MM.1S (cell line): Measurements from ENCODE around the gene DCDC1.
A peak's percentile ranks its signal among the peaks of the same experiment; 100 is the strongest.

Experiments used
- DNase-seq: peaks from one replicate; pipeline ENCODE4 v3.0.0-alpha.2; 2015
- H2AFZ ChIP-seq: fragments of 300-600 bp; sonication (generic); 2 replicates; pipeline ENCODE4 v1.6.0; 2016; ENCODE audit warnings: antibody characterized with exemption, low read length
- H3F3A ChIP-seq: fragments of 300-600 bp; sonication (generic); 2 replicates; pipeline ENCODE4 v1.6.1; 2016; ENCODE audit warnings: mild to moderate bottlenecking, antibody characterized with exemption, low read length, moderate library complexity, mixed read lengths; ENCODE audit not compliant: insufficient read depth
- H3K27ac ChIP-seq: fragments of 300-600 bp; sonication (generic); 2 replicates; pipeline ENCODE4 v1.5.1; 2016; ENCODE audit warnings: mild to moderate bottlenecking, low read length
- H3K27me3 ChIP-seq: fragments of 300-600 bp; sonication (generic); replicated peaks from 2 replicates; pipeline ENCODE4 v1.6.0; 2016; ENCODE audit warnings: low read length; ENCODE audit not compliant: insufficient read depth
- H3K36me3 ChIP-seq: fragments of 300-600 bp; sonication (generic); replicated peaks from 2 replicates; pipeline ENCODE4 v1.6.1; 2016; ENCODE audit warnings: mild to moderate bottlenecking, low read length, mixed read lengths; ENCODE audit not compliant: insufficient read depth
- H3K4me1 ChIP-seq: fragments of 300-600 bp; sonication (generic); 2 replicates; pipeline ENCODE4 v1.6.1; 2016; ENCODE audit warnings: low read length, mixed read lengths
- H3K4me2 ChIP-seq: fragments of 300-600 bp; sonication (generic); 2 replicates; pipeline ENCODE4 v1.6.0; 2016; ENCODE audit warnings: low read depth, low read length
- H3K4me3 ChIP-seq: fragments of 300-600 bp; sonication (generic); 2 replicates; pipeline ENCODE4 v1.5.1; 2016; ENCODE audit warnings: low read length, mixed read lengths
- H3K79me2 ChIP-seq: fragments of 300-600 bp; sonication (generic); 2 replicates; pipeline ENCODE4 v1.6.1; 2016; ENCODE audit warnings: mixed run types, low read length, mixed read lengths
- H3K9ac ChIP-seq: fragments of 300-600 bp; sonication (generic); 2 replicates; pipeline ENCODE4 v1.6.1; 2016; ENCODE audit warnings: low read length, mixed read lengths
- H3K9me2 ChIP-seq: fragments of 300-600 bp; sonication (generic); replicated peaks from 2 replicates; pipeline ENCODE4 v1.6.1; 2016; ENCODE audit warnings: mild to moderate bottlenecking, low read length, mixed read lengths; ENCODE audit not compliant: insufficient read depth
- H3K9me3 ChIP-seq: fragments of 300-600 bp; sonication (generic); replicated peaks from 2 replicates; pipeline ENCODE4 v1.6.1; 2016; ENCODE audit warnings: mild to moderate bottlenecking, low read length, mixed read lengths; ENCODE audit not compliant: insufficient read depth
- H4K20me1 ChIP-seq: fragments of 300-600 bp; sonication (generic); 2 replicates; pipeline ENCODE4 v1.6.1; 2016; ENCODE audit warnings: mild to moderate bottlenecking, low read length, moderate library complexity, mixed read lengths; ENCODE audit not compliant: insufficient read depth
- CTCF ChIP-seq: fragments of 300-600 bp; sonication (generic); IDR thresholded peaks from 2 replicates; pipeline ENCODE4 v1.5.1; 2016; ENCODE audit warnings: antibody characterized with exemption, low read length, mixed read lengths
- EZH2 ChIP-seq: fragments of 300-600 bp; sonication (generic); optimal IDR thresholded peaks from 2 replicates; pipeline ENCODE3; 2017; ENCODE audit warnings: low read depth, mild to moderate bottlenecking, antibody characterized with exemption, low read length, mixed read lengths
- EZH2phosphoT487 ChIP-seq: fragments of 300-600 bp; sonication (generic); IDR thresholded peaks from 2 replicates; pipeline ENCODE4 v1.6.1; 2018; ENCODE audit warnings: antibody characterized with exemption, low read length

DCDC1 gene

GRCh38 chr11:30914143-30914762, 455.3 kb downstream of the DCDC1 start:
- no peaks in the 10 kb centered on the region for H3K36me3 ChIP-seq
- H2AFZ ChIP-seq: no peak overlapping the region
- no peaks in the 10 kb centered on the region for H3K27me3 ChIP-seq
- no peaks in the 10 kb centered on the region for H3K79me2 ChIP-seq
- H3K4me1 ChIP-seq: no peaks in the 10 kb centered on the region
- H3F3A ChIP-seq: no peaks in the 10 kb centered on the region
- no peak overlapping the region for H3K4me2 ChIP-seq
- no peaks in the 10 kb centered on the region for H3K9me2 ChIP-seq
- no peak overlapping the region for H3K4me3 ChIP-seq
- no peaks in the 10 kb centered on the region for H4K20me1 ChIP-seq
- no peak overlapping the region for H3K27ac ChIP-seq
- peak; percentile 14 for DNase-seq
- H3K9ac ChIP-seq: no peak overlapping the region
- peak; percentile 37 for TF ChIP-seq CTCF
- no peak for TF ChIP-seq EZH2
- no peaks in the 10 kb centered on the region for H3K9me3 ChIP-seq

- Histone ChIP-seq H3K79me2 (no peaks in the 10 kb centered on the region), H3K9me2 (no peaks in the 10 kb centered on the region), H3K27me3 (no peaks in the 10 kb centered on the region), H3K4me3 (no peak overlapping the region), H2AFZ (no peak overlapping the region), H4K20me1 (no peaks in the 10 kb centered on the region), H3K9ac (no peak overlapping the region), H3K9me3 (no peaks in the 10 kb centered on the region), H3K36me3 (no peaks in the 10 kb centered on the region), H3K4me2 (no peak overlapping the region), H3K27ac (no peak overlapping the region), H3F3A (no peaks in the 10 kb centered on the region), H3K4me1 (no peaks in the 10 kb centered on the region)
- no peak for TF ChIP-seq EZH2
- TF ChIP-seq CTCF: no peak
- no peak for TF ChIP-seq EZH2phosphoT487
- no peak for DNase-seq
These were observed 458.3 kb downstream of the DCDC1 start for GRCh38 chr11:30911247-30911646.

DNA sequence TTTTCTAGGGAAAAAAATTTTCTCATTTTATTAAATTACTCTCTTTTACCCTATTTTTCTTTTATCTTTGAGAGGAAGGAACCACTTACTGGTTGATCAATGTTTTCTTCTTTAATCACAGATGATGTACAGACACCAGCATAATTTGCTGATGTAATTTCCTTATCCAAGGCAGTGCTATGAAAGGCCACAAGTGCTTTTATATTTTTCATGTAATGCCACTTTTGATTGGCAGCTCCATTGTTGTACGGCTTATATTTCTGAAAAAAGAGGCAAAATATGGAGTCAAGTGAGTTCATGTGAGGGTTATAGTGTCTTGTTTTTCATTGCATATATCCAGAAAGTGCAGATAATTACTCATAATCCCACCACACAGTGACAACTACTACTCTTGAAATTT, 460.7 kb downstream of the DCDC1 start:
- H3K27me3 ChIP-seq: no peaks in the 10 kb centered on the region
- TF ChIP-seq CTCF (no peak), EZH2 (no peak), EZH2phosphoT487 (no peak)
- no peaks in the 10 kb centered on the region for H3K36me3 ChIP-seq
- no peaks in the 10 kb centered on the region for H3K9me2 ChIP-seq
- no peaks in the 10 kb centered on the region for H3K9me3 ChIP-seq
- H3K4me1 ChIP-seq: no peaks in the 10 kb centered on the region
- no peak overlapping the region for H3K4me2 ChIP-seq
- H3K79me2 ChIP-seq: no peaks in the 10 kb centered on the region
- no peak overlapping the region for H3K9ac ChIP-seq
- no peak overlapping the region for H2AFZ ChIP-seq
- no peak overlapping the region for H3K4me3 ChIP-seq
- H3F3A ChIP-seq: no peaks in the 10 kb centered on the region
- DNase-seq: no peak
- no peak overlapping the region for H3K27ac ChIP-seq
- no peaks in the 10 kb centered on the region for H4K20me1 ChIP-seq
